ENCODE results near the gene MICAL2.

The MICAL2 gene

DNA sequence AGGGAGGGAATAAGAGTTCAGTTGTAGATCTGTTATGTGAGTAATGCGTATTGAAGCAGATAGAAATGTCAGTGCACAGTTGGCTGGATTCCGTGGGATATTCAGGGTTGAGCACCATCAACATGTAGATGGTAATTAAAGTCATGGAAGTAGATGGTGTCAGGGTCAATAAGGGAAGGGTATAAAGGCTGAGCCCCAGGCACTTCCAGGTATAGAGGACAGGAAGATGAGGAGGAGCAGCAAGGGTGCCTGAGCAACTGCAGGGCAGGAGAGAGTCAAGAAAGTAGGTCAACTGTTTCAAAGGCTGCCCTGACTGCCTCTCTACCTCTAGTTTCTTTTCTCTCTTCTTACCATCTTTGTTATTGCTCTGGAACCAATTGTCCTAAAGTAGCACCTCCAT is 85.9 kb downstream of the MICAL2 start:
- no peak for DNase-seq

DNA sequence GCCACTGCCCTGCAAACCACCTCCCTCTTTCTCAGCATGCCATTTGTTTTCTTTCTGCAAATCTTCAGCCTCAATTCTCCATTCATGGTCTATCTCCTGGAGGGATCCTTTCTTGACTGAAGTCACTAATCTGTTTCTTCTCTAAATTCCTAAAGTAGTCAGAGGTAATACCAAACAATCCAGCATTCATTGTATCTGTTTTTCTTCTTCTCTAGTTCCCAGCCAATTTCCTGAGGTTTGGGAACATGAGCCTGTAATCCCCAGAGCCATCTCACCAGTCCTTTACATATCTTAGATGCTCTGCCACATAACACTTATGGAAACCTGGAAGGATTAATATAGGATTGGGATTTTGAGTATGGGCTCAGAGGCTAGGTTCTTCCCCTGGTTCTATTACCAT is 86.5 kb downstream of the MICAL2 start:
- DNase-seq, result no peak

DNA sequence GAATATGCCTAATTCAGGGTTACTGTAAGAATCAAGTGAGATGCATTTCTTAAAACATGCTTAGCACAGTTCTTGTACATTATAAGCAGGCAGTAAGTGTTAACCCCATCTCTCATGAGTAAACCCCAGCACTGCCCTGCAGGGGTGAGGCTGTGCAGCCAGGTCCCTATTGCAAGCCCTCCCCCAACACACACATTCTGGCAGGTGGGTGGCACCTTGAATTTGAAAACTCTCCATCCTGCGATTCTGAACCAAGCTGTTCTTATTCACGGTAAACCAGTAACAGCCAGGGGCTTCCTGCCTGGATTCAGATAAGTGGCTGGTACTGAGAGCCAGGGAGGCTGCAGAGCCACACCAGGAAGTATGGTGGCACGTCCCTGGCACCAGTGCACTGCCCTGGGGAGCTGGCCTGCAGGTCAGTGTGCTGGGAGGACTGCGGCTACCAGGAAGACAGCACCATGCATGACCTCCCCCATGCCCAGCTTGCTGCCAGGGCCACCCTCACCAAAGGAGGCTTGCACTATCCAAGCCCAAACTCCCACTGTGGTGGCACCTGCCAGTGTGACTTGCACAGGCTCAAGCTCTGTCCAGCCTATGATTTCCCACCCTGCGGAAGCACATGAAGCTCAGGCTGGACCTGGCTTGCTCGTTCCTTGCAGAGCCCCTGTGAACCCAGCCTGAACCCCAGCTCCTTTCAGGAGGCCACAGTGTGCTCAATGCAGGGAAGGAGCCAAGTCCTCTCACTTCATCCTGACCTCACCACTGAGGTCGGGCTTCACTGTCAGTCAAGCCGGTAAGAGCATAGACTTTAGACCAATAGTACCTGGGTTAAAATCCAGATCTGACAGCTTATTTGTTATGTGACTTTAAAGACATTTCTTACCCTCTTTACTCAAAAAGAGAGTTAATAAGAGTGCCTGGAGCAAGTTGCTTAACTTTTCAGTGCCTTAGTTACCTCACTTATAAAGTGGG is 88.1 kb downstream of the MICAL2 start:
- DNase-seq, result no peak

DNA sequence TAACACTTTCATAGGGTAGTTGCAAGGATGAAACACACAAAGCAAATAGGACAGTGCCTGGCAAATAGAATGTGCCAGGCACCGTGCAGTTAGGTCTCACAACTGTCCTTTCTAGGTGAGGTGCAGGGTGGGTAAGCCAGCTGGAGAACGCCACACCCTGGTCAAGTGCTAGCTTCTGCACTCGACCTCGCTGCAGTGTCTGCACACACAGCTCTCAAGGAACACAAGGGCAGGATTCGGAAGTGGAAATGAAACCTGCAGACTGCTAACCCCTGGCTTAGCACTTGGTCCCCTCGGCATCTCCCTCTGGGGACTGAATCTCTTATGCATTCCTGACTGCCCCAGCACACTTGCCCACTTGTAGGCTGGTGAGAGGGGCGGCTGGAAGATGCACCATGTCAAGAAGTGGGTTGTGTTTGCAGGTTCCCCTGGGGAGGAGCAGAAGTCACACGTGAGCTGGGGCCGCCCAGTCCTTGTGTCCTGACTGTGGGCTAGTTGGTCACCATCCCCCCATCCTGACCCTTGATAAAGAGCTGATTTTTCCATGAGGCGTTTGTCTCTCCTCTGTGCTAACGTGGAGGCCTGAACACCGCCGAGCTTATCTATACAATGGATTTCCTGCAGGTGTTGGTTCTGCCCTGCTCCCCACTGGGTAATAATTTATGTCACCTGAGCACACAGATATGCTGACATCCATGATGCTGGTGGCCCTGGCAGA is 89.0 kb downstream of the MICAL2 start:
- no peak for DNase-seq

DNA sequence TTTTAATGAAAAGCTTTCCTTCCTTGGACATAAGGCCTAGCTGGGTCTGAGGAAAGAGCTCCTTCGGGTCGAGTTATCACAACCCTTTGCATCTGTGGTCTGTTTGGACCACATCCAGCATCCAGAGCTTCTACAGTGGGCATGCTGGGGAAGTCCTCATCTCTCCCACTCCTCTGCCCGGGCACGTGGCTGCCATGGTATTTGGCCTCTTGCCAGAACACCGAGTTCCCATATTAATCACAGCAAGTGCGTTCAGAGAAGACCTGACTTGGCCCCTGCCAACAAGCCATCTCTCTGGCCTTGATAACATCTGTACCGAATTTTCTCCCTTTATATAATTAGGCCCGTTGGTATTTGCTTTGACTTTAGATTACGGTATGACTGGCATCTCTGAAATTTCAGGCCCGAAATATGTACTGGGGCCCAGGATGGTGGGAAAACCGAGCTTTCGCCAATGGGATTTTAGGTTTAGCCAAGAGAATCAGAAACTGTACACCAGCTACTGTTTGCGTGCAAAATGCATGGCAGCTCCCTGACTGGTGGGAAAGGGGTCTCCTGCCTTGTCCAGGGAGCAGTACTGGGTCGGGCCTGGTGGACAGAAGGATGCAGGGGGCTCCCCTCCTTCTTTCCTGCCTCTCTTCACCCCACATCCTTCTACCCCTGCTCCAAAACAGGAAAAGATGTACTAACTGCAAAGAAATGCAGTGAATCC is 90.0 kb downstream of the MICAL2 start:
- peak; percentile 85 for DNase-seq

DNA sequence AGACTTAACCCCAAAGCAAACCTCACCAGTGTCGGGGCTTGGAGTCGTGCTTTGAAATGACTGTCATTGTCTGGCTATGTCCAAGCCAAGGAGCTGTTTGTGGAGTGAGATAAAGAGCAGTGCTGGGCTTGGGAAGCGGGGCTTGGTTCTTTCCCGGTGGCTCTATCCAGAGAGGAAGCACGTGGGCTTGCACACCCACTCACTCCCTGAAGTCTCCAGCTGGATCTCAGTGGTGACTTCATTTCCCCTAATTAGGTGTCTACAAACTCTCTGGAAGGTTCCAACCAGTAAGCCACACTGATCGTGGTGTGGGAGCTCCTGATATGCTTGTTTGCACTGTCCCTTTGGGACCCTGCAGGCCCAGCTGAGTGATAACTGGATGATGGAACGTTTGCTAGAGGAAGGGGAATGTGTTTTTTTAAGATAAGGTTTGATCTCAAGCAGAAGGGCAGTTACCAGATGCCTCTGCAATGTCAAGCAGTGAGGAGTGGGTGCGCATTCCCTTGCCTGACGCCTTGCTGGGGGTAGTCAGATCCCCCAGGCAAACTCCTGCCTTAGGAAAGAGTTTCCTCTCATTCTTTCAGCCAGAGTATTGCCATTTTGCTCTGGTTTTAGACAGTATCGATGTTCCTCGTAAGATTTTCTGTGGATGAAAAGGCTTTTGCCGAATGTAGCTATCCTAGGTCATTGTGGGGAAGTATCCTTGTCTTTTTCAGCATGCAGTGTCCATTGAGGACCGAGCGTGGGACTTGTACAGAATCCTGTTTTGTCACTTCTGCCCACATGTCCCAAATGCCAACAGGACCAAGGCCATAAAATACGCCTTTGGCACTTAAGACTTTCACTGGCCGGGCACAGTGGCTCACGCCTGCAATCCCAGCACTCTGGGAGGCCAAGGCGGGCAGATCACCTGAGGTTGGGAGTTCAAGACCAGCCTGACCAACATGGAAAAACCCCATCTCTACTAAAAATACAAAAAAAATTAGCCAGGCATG is 90.9 kb downstream of the MICAL2 start:
- peak; percentile 71 for DNase-seq

DNA sequence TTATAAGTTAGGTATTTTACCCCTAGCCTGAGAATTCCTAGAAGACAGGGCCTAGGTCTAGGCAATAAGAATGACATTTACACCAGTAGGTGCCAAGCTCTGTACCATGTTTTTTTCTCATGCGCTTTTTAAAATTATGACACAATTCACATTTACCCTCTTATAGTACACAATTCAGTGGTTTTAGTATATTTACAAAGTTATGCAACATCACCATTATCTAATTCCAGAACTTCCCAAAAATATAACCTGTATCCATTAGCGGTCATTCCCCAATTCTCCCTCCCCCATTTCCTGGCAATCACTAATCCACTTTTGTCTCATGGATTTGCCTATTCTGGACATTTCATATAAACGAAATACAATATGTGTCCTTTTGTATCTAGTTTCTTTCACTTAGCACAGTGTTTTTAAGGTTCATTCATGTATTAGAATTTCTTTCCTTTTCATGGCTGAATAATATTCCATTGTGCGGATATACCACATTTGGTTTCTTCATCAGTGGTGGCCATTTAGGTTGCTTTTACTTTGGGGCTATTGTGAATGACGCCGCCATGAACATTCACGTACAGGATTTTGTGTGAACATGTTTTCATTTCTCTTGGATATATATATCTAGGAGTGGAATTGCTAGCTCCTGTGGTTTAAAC is 92.4 kb downstream of the MICAL2 start:
- no peak for DNase-seq

DNA sequence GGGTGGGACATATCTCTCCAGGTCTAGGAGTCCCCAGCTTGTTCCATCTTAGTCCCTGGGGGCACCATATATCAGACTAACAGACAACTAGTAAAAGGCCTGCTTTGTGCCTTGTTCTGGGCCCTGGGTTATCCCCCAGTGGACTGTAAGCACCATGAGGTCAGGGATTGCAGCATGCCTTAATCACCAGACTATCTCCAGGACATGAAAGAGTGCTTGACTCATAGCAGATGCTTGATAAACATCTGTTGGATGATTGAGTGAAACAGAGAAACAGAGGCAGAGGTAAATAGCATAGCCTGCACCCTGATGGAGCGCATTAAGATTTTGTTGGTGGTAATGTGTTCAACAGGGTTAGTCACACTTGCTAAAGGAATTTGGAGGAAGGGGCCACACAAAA is 94.1 kb downstream of the MICAL2 start:
- DNase-seq, result no peak

DNA sequence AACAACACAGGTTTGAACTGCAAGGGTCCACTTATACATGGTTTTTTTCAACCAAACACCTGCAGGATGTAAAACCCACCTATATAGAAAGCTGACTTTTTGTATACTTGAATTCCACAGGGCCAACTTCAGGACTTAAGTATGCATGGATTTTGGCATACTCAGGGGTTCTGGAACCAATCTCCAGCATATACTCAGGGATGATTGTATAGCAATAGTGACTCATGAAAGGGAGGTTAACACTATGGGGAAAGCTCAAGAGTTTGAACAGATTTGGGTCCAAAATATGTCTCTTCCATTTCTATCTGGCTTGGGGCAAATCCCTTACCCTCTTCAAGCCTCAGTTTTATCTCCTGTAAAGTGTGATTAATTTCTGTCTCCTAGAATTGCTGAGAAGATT is 94.9 kb downstream of the MICAL2 start:
- no peak for DNase-seq

DNA sequence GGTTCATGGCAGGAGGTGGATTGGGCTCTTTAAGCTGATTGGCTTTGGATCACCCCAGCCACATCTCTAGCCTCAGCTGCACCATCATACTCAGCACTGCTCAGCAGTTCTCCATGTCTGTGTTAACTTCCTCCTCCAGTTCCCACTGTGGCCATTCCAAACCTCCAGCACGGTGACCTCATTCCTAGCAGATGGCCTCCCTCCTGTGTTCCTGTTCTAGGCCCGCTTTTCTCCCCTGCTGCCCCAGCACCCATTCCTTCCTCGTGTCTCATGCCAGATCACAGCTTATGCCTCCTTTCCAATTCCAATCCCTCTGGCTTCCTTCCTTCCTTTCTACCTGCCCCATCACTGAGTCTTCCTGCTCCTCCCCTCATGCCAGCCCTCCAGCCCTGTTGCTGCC is 96.1 kb downstream of the MICAL2 start:
- no peak for DNase-seq

DNA sequence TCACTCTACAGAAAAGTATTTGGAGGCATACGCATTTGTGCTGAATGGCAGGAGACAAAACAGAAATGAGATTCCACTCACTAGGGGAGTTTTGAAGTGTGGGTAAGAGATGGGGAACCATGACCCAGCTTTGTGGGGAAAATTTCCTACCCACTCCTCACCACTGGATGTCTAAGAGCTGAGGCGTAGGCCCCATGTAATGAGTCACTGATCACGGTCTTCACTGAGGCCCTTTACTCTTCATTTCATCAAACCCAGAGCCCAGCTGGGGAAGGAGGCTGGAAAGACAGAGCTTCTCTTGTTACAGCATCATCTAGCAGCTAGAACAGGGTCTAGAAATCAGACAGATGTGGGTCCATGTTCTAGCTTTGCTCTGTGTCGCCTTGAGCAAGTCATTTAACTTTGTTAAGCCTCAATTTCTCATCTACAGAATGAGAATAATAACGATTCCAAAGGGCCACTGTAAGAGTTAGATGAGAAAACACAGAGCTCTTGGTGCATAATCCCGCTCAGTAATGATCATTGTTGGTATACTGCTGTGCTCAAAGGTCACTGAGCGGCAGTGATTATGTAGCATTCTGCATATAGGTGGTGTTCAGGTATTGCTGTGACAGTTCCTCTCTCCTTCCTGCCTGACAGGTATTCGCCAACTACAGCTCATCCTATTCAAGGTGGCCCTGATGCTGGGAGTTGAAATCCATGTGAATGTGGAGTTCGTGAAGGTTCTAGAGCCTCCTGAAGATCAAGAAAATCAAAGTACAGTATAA is 97.2 kb downstream of the MICAL2 start:
- DNase-seq, result no peak

DNA sequence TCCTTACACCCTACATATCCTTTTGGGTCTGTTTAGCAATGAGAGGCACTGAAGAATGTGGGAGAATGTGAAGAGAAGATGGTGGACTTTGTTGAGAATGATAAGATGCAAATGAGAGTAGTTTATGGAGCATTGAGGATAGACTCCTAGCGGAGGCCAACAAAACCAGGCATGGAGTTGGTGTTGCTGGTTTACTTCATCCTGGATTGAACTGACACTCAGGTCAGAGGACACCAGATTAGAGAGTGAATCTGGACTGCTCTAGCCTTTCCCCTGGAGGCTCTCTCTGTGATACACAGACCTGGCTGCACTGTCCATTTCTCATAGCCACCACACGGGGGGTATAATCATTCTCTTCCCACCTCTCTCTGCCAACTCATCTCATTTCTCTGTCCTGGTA is 98.7 kb downstream of the MICAL2 start:
- no peak for DNase-seq

DNA sequence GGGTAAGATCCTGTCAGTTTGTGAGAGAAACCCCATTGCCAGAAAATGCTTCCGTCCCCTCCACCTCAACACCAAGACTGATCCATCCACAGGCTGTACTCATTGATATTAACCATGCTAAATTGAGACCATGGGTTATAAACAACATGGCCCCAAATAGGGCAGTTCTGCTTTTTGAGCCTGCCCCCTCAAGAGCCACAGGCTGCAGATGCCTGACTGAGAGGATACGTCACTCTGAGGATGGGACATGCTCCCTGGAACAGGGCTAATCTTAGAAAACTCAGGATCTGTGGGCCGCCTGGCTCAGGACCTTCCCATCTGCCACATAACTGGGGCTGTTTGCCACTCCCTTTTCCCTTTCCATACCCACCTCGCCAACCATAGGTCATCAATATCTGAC is 99.8 kb downstream of the MICAL2 start:
- no peak for DNase-seq

DNA sequence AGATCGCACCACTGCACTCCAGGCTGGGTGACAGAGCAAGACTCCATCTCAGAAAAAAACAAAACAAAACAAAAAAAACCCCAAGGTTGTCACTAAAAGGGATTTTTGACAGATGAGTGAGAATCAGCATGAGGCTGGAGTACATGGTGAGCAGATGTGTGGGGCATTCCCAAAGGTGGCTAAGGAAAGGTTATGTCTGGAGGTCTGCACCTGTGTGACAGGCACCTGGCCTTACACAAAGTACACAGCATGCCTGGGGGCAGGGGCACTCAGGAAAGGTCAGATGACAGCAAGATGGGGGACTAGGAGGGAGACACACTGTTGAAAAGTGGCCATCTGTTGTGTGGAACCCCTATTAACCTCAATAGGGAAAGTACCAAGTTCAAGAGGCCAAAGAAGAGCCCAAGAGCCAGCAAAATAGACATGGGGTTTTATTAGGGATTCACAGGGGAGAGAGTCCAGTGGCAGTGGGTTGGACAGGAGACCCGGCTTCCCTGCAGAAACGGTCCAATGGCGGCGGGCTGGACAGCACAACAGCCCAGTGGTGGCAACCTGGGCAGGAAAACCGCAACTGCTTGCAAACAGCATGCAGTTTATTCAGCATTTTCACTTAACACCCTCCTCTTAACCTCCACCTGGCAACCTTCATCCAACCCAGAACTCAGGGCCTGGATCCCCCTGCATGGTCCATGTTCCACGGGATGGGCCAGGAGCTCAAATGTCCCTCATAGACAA is 101.1 kb downstream of the MICAL2 start:
- DNase-seq, result no peak

DNA sequence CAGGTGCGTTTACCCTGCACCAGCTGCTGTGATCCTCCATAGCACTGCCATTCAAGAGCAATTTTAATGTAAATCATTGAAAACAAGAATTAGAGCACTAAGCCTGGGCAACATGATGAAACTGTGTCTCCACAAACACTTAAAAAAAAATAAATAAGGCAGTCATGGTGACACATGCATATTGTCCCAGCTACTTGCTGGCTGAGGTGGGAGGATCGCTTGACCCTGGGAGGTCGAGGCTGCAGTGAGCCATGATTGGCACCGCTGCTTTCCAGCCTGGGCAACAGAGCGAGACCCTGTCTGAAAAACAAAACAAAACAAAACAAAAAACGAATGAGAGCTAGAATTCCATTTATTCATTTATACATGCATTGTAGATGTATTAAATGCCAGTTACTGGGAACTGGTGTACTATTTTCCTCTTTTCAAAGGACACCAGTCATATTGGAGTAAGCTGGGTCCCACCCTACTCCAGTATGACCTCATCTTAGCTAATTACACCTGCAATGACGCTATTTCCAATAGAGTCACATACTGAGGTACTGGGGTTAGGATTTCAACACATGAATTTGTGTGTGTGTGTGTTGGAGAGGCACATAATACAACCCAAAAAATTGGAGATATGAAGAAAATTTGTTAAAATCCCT is 101.9 kb downstream of the MICAL2 start:
- no peak for DNase-seq

DNA sequence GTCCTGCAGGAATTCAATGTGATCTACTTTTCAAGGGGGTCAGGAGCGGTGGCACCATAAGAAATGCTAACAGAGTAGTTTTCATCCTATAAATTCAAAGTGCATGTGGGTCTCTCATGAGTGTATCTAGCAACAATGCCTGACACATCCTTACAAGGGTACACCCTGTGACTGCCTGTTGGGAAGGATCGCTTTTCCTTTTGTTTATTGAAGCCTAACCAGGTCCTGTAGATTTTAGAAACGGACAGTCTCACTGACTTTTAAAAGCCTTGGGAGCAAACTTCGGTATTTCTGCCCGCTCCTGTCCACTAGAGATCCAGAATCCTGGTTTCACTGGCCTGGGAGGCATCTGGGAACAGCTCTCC is 102.4 kb downstream of the MICAL2 start:
- no peak for DNase-seq

DNA sequence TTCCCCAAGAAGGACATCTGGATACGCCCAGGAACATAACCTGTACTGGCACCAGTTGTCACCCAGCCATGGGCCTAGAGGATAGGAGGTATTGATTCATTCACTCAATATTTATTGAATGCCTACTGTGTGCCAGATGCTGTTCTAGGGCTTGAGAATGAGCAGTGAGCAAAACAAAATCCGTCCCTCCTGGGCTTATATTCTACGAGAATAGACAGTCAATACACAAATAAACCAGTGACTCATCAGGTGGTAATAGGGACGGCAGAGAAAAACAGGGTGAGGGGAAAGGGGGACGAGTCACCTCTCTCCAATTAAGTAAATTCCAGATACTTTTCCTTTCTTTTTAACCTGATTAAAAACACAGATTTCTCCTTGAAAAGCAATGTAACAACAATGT is 103.5 kb downstream of the MICAL2 start:
- no peak for DNase-seq

DNA sequence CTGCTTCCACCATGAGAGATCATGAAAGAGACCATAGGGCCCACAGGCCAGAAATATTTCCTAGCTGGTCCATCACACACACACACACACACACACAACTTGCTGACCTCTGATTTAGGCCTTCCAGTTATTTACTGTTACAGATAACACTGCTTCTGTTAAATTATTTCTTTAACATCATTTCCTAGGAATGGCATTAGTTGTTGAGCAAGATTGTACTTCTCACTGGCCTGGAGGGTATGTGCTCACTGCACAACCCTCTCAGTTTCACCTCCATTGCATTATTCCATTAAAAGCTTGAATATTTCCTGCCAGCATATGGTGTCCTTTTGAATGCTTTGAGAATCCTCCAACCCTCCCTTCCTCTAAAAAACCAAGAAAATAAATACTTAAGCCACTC is 104.4 kb downstream of the MICAL2 start:
- no peak for DNase-seq

DNA sequence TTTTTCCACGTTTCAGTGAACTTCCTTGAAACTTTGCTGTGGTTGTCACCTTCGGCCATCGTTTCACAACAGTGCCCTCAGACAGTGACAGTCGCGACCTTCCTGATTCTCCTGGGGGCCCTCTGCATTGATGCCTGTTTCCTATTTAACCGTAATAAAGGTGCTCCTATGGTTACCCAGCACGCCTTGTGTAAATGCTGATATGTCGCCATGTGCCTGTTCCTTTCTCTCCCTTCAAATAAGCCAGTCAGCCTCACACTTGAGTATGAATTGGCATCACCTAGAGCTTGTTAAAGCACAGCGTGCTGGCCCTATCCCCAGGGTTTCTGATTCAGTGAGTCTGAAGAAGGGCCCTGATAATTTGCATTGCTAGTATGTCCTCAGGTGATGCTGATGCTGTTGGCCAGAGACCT is 104.8 kb downstream of the MICAL2 start:
- no peak for DNase-seq

DNA sequence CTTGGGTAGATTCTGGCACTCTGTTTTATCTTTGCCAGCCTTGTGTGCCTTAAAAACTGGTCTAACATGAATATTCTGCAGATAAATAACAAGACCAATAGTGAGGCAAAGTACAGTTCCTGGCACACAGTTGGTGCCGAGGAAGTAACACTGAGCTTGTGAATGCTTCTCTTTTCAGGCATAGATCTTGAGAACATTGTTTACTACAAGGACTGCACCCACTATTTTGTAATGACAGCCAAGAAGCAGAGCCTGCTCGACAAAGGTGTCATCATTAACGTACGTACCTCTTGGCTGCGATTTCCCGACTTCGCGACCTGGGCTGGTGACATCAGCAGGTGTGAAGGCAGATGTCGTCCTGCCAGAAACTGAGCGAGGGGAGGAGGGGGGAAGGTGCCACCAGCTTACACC is 105.7 kb downstream of the MICAL2 start:
- no peak for DNase-seq
